ENCODE results near the gene CCDC88C.
A peak's percentile ranks its signal among the peaks of the same experiment; 100 is the strongest.

The CCDC88C gene

GRCh38 chr14:91330856-91331255 is 86.8 kb downstream of the CCDC88C start:
- H3K18ac ChIP-seq (ENCODE audit: low read length): no peak overlapping the region
- H2BK120ac ChIP-seq (ENCODE audit: low read depth, low read length): no peak overlapping the region
- H4K8ac ChIP-seq (ENCODE audit: low read depth, low read length): no peak overlapping the region
- H2AK5ac ChIP-seq (ENCODE audit: low read depth, low read length): no peak overlapping the region
- peaks cover 15 to 48% of the 10 kb centered on the region in 2 donors for H3K36me3 ChIP-seq (replicated peaks in 1 of 2; ENCODE audit: control insufficient read depth in 2 of 2, insufficient read depth in 2 of 2, low read length in 2 of 2)
- H3K27ac ChIP-seq (replicated peaks; ENCODE audit: low read length): no peak overlapping the region
- no peak overlapping the region for H3K23ac ChIP-seq (ENCODE audit: low read depth, low read length, poor library complexity)
- no peak overlapping the region for H3K9ac ChIP-seq (ENCODE audit: low read depth, low read length, poor library complexity)
- no peaks in the 10 kb centered on the region for H3K27me3 ChIP-seq (ENCODE audit: control insufficient read depth in 3 of 3, insufficient read depth in 3 of 3, low read depth in 1 of 3, low read length in 3 of 3)
- H3K79me1 ChIP-seq (ENCODE audit: low read depth, low read length): peaks cover 2% of the 10 kb centered on the region
- H2BK15ac ChIP-seq (ENCODE audit: low read length): no peak overlapping the region
- no peak overlapping the region for H2BK5ac ChIP-seq (ENCODE audit: low read length)
- no peak overlapping the region for H3K4ac ChIP-seq (ENCODE audit: low read length)
- peaks cover 0 to 10% of the 10 kb centered on the region in 2 donors for H3K4me1 ChIP-seq (ENCODE audit: control insufficient read depth in 2 of 2, insufficient read depth in 1 of 2, low read depth in 1 of 2, low read length in 2 of 2)
- no peak overlapping the region for H2BK12ac ChIP-seq (ENCODE audit: low read length)
- H3K4me2 ChIP-seq (ENCODE audit: insufficient read depth, low read length, poor library complexity, severe bottlenecking): no peak overlapping the region
- no peak overlapping the region for H4K91ac ChIP-seq (ENCODE audit: low read depth, low read length, poor library complexity)
- DNase-seq (ENCODE audit: low spot score): no peak
- WGBS, 2 donors (ENCODE audit: extremely low coverage in 2 of 2, insufficient read length in 2 of 2, insufficient replicate concordance in 1 of 2): no CpG with 5 or more reads among the region's 8 CpGs
- H3K14ac ChIP-seq (ENCODE audit: low read length): no peak overlapping the region
- no peak overlapping the region for H3K4me3 ChIP-seq (ENCODE audit: low read length in 2 of 2)
- no peak overlapping the region for H2AFZ ChIP-seq (ENCODE audit: low read length)
- no peaks in the 10 kb centered on the region for H3K9me3 ChIP-seq (replicated peaks in 1 of 2; ENCODE audit: control insufficient read depth in 2 of 2, insufficient read depth in 1 of 2, low read depth in 1 of 2, low read length in 2 of 2)

- Histone ChIP-seq H3K14ac (ENCODE audit: low read length) (peak overlapping the region; percentile 51), H2AK5ac (ENCODE audit: low read depth, low read length) (no peak overlapping the region), H3K36me3 (replicated peaks in 1 of 2; ENCODE audit: control insufficient read depth in 2 of 2, insufficient read depth in 2 of 2, low read length in 2 of 2) (peaks cover 17 to 48% of the 10 kb centered on the region in 2 donors), H3K4me3 (ENCODE audit: low read length in 2 of 2) (no peak overlapping the region), H3K79me1 (ENCODE audit: low read depth, low read length) (peaks cover 2% of the 10 kb centered on the region), H2BK12ac (ENCODE audit: low read length) (no peak overlapping the region), H3K27me3 (ENCODE audit: control insufficient read depth in 3 of 3, insufficient read depth in 3 of 3, low read depth in 1 of 3, low read length in 3 of 3) (no peaks in the 10 kb centered on the region), H4K91ac (ENCODE audit: low read depth, low read length, poor library complexity) (no peak overlapping the region), H3K4me2 (ENCODE audit: insufficient read depth, low read length, poor library complexity, severe bottlenecking) (no peak overlapping the region), H3K23ac (ENCODE audit: low read depth, low read length, poor library complexity) (peak overlapping the region; percentile 46), H2BK15ac (ENCODE audit: low read length) (no peak overlapping the region), H3K9me3 (replicated peaks in 1 of 2; ENCODE audit: control insufficient read depth in 2 of 2, insufficient read depth in 1 of 2, low read depth in 1 of 2, low read length in 2 of 2) (no peaks in the 10 kb centered on the region), H4K8ac (ENCODE audit: low read depth, low read length) (peak overlapping the region; percentile 49), H2AFZ (ENCODE audit: low read length) (no peak overlapping the region), H3K4me1 (ENCODE audit: control insufficient read depth in 2 of 2, insufficient read depth in 1 of 2, low read depth in 1 of 2, low read length in 2 of 2) (peaks cover 0 to 10% of the 10 kb centered on the region in 2 donors), H2BK120ac (ENCODE audit: low read depth, low read length) (no peak overlapping the region), H2BK5ac (ENCODE audit: low read length) (peak overlapping the region; percentile 57), H3K18ac (ENCODE audit: low read length) (peak overlapping the region; percentile 65), H3K4ac (ENCODE audit: low read length) (no peak overlapping the region), H3K9ac (ENCODE audit: low read depth, low read length, poor library complexity) (peak overlapping the region; percentile 85), H3K27ac (replicated peaks; ENCODE audit: low read length) (no peak overlapping the region)
- no CpG with 5 or more reads among the region's 14 CpGs for WGBS, 2 donors (ENCODE audit: extremely low coverage in 2 of 2, insufficient read length in 2 of 2, insufficient replicate concordance in 1 of 2)
- DNase-seq (ENCODE audit: low spot score): no peak
These were observed 87.4 kb downstream of the CCDC88C start for GRCh38 chr14:91330096-91330696.

- Histone ChIP-seq H2BK15ac (ENCODE audit: low read length) (no peak overlapping the region), H3K27ac (replicated peaks; ENCODE audit: low read length) (no peak overlapping the region), H2BK120ac (ENCODE audit: low read depth, low read length) (no peak overlapping the region), H3K9me3 (replicated peaks in 1 of 2; ENCODE audit: control insufficient read depth in 2 of 2, insufficient read depth in 1 of 2, low read depth in 1 of 2, low read length in 2 of 2) (no peaks in the 10 kb centered on the region), H2AFZ (ENCODE audit: low read length) (no peak overlapping the region), H3K4me2 (ENCODE audit: insufficient read depth, low read length, poor library complexity, severe bottlenecking) (no peak overlapping the region), H3K27me3 (ENCODE audit: control insufficient read depth in 3 of 3, insufficient read depth in 3 of 3, low read depth in 1 of 3, low read length in 3 of 3) (no peaks in the 10 kb centered on the region), H3K14ac (ENCODE audit: low read length) (no peak overlapping the region), H4K8ac (ENCODE audit: low read depth, low read length) (no peak overlapping the region), H3K79me1 (ENCODE audit: low read depth, low read length) (peaks cover 2% of the 10 kb centered on the region), H4K91ac (ENCODE audit: low read depth, low read length, poor library complexity) (no peak overlapping the region), H2AK5ac (ENCODE audit: low read depth, low read length) (no peak overlapping the region), H3K9ac (ENCODE audit: low read depth, low read length, poor library complexity) (no peak overlapping the region), H2BK12ac (ENCODE audit: low read length) (no peak overlapping the region), H3K18ac (ENCODE audit: low read length) (no peak overlapping the region), H3K4ac (ENCODE audit: low read length) (no peak overlapping the region), H3K4me3 (ENCODE audit: low read length in 2 of 2) (no peak overlapping the region), H3K36me3 (replicated peaks in 1 of 2; ENCODE audit: control insufficient read depth in 2 of 2, insufficient read depth in 2 of 2, low read length in 2 of 2) (peaks cover 22 to 48% of the 10 kb centered on the region in 2 donors), H3K23ac (ENCODE audit: low read depth, low read length, poor library complexity) (no peak overlapping the region), H3K4me1 (ENCODE audit: control insufficient read depth in 2 of 2, insufficient read depth in 1 of 2, low read depth in 1 of 2, low read length in 2 of 2) (peaks cover 0 to 10% of the 10 kb centered on the region in 2 donors), H2BK5ac (ENCODE audit: low read length) (no peak overlapping the region)
- no CpG with 5 or more reads among the region's 3 CpGs for WGBS, 2 donors (ENCODE audit: extremely low coverage in 2 of 2, insufficient read length in 2 of 2, insufficient replicate concordance in 1 of 2)
- DNase-seq (ENCODE audit: low spot score): no peak
These were observed 88.1 kb downstream of the CCDC88C start for GRCh38 chr14:91329486-91330014.

DNA sequence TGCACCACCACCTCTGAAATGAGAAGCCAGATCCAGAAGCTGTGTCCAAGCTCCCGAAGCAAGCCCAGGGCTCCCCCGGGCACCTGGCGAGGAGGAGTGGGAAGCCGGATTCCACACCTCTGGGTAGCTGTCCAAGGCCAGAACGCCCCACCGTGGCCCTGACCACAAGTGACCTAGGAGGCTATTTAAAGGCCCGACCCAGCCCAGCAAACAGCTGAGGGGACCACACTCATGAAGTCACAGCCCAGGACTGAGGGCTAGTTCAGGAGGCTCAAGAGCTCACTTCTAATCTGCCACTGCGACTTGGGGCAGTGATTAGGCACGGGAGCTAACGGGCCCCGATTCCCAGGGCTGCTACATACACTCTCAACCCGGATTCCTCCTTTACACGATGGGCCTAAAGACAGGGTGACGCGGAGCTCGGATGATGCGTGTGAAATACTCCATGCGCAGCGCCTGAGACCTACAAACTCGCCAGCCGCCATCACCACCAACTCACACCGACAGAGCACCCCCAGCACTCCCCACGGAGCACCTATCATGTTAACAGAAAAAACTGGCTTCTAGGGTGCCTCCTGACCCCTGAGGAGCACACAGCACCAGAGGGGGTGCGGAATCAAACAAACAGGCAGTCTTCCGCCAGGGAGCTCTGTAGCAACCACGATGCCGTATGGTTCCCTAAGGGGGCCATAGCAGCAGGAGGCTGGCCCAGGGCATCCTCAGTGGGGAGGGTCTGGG is 89.1 kb downstream of the CCDC88C start:
- H2BK120ac ChIP-seq (ENCODE audit: low read depth, low read length): no peak overlapping the region

More for the DNA sequence above, 89.1 kb downstream of the CCDC88C start:
- Histone ChIP-seq H3K18ac (ENCODE audit: low read length) (no peak overlapping the region), H3K14ac (ENCODE audit: low read length) (no peak overlapping the region), H3K23ac (ENCODE audit: low read depth, low read length, poor library complexity) (no peak overlapping the region), H3K4me1 (ENCODE audit: control insufficient read depth in 2 of 2, insufficient read depth in 1 of 2, low read depth in 1 of 2, low read length in 2 of 2) (peaks cover 0 to 10% of the 10 kb centered on the region in 2 donors), H2AFZ (ENCODE audit: low read length) (no peak overlapping the region), H2AK5ac (ENCODE audit: low read depth, low read length) (no peak overlapping the region), H2BK5ac (ENCODE audit: low read length) (peak overlapping the region; percentile 42), H2BK12ac (ENCODE audit: low read length) (no peak overlapping the region), H3K4ac (ENCODE audit: low read length) (no peak overlapping the region), H3K9ac (ENCODE audit: low read depth, low read length, poor library complexity) (no peak overlapping the region), H3K4me3 (ENCODE audit: low read length in 2 of 2) (no peak overlapping the region), H2BK15ac (ENCODE audit: low read length) (no peak overlapping the region), H3K79me1 (ENCODE audit: low read depth, low read length) (peaks cover 2% of the 10 kb centered on the region), H3K36me3 (replicated peaks in 1 of 2; ENCODE audit: control insufficient read depth in 2 of 2, insufficient read depth in 2 of 2, low read length in 2 of 2) (peaks cover 24 to 44% of the 10 kb centered on the region in 2 donors), H3K4me2 (ENCODE audit: insufficient read depth, low read length, poor library complexity, severe bottlenecking) (no peak overlapping the region), H4K8ac (ENCODE audit: low read depth, low read length) (no peak overlapping the region), H3K27ac (replicated peaks; ENCODE audit: low read length) (no peak overlapping the region), H4K91ac (ENCODE audit: low read depth, low read length, poor library complexity) (no peak overlapping the region), H3K27me3 (ENCODE audit: control insufficient read depth in 3 of 3, insufficient read depth in 3 of 3, low read depth in 1 of 3, low read length in 3 of 3) (no peaks in the 10 kb centered on the region), H3K9me3 (replicated peaks in 1 of 2; ENCODE audit: control insufficient read depth in 2 of 2, insufficient read depth in 1 of 2, low read depth in 1 of 2, low read length in 2 of 2) (no peaks in the 10 kb centered on the region)
- DNase-seq (ENCODE audit: low spot score): no peak
- no CpG with 5 or more reads among the region's 27 CpGs for WGBS, 2 donors (ENCODE audit: extremely low coverage in 2 of 2, insufficient read length in 2 of 2, insufficient replicate concordance in 1 of 2)

Data from neuronal stem cell (in vitro differentiated cells).